ENCODE measurements around the gene DNAH17.

The DNAH17 gene

DNA sequence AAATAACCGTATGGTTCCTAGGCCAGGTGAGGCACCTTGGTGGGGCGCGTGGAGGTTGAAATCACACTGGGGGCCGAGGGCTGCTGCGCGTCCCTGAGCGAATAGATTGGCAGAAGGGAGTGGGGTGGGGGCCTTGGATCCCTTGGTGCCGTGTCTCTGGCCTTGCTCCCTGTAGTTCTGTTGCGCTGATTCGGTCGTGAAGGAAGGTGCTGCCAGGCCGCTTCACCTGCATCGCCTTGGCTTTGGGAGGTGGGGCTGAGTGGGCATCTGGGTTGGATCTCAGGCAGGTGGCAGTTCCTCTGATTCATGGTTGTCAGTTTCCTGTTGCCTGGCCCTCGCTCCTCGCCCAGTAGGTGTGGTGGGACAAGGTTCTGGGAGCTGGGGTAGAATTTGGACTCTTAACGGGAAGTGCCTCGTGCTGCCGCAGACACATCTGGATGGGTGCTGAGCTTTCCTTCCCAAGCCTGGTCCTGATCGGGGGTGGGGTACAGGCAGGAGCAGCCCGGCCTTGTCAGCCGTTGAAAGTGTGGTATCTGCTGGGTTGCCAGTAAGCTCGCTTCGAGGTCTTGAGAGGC is 168.6 kb downstream of the DNAH17 start:
- no peak overlapping the region for H3K4me3 ChIP-seq (ENCODE audit: low read length)
- no peak for TF ChIP-seq CTCF (conservative IDR thresholded peaks at IDR 0.05; ENCODE audit: low read length)
- DNase-seq (ENCODE audit: low read depth): no peak

- no peak for TF ChIP-seq CTCF (conservative IDR thresholded peaks at IDR 0.05; ENCODE audit: low read length)
- H3K4me3 ChIP-seq (ENCODE audit: low read length): no peak overlapping the region
- no peak for DNase-seq (ENCODE audit: low read depth)
Measured at GRCh38 chr17:78407387-78408000, 169.7 kb downstream of the DNAH17 start.

GRCh38 chr17:78406920-78407319 is 170.3 kb downstream of the DNAH17 start:
- no peak for TF ChIP-seq CTCF (conservative IDR thresholded peaks at IDR 0.05; ENCODE audit: low read length)
- no peak overlapping the region for H3K4me3 ChIP-seq (ENCODE audit: low read length)
- no peak for DNase-seq (ENCODE audit: low read depth)

GRCh38 chr17:78406396-78406795 is 170.8 kb downstream of the DNAH17 start:
- no peak for TF ChIP-seq CTCF (conservative IDR thresholded peaks at IDR 0.05; ENCODE audit: low read length)
- H3K4me3 ChIP-seq (ENCODE audit: low read length): no peak overlapping the region
- DNase-seq (ENCODE audit: low read depth): no peak

DNA sequence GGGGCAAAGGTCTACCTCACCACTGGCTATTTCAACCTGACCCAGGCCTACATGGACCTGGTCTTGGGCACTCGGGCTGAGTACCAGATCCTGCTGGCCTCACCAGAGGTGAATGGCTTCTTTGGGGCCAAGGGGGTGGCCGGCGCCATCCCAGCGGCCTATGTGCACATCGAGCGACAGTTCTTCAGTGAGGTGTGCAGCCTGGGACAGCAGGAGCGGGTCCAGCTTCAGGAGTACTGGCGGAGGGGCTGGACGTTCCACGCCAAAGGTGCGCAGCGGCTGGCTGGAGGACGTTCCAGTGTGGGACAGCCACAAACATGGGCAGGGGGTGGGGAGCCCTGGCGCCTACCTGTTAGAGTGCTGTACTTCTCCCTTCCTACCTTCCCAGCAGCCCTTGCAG is 173.4 kb downstream of the DNAH17 start:
- no peak for TF ChIP-seq CTCF (conservative IDR thresholded peaks at IDR 0.05; ENCODE audit: low read length)
- H3K4me3 ChIP-seq (ENCODE audit: low read length): no peak overlapping the region

DNA sequence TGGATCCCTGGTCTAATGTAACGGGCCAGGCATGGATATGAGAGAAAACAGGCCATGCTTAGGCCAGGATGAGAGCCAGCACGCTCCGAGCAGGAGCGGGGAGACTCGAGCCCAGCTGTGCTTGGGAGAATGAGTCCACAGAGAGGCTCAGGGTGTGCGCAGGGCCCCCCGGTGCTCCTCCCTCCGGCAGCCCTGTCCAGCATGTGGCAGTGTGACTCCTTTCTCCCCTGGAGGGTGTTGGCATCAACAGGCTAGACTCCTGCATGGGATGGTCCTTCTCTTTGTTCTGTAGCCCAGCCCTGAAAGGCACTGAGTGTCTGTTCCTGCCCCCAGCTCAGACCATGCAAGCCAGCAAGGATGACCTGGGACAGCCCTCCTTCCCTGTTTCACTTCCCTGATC is 175.3 kb downstream of the DNAH17 start:
- no peak for DNase-seq (ENCODE audit: low read depth)
- no peak for TF ChIP-seq CTCF (conservative IDR thresholded peaks at IDR 0.05; ENCODE audit: low read length)
- H3K4me3 ChIP-seq (ENCODE audit: low read length): no peak overlapping the region

More for the DNA sequence above, 173.4 kb downstream of the DNAH17 start:
- no peak for DNase-seq (ENCODE audit: low read depth)

GRCh38 chr17:78401246-78401645 is 175.9 kb downstream of the DNAH17 start:
- DNase-seq (ENCODE audit: low read depth): peak; percentile 72
- TF ChIP-seq CTCF (conservative IDR thresholded peaks at IDR 0.05; ENCODE audit: low read length): no peak
- no peak overlapping the region for H3K4me3 ChIP-seq (ENCODE audit: low read length)

Measured in AG10803 (cell line).